ENCODE results near the gene NAA50. TPM values are rescaled to one million over a fixed set of nuclear protein-coding genes. Genes with fewer than 3 reads are reported as not detected.

NAA50 gene
- total and polyA plus RNA-seq, 2 of the 13 experiments (the other 11 are each of a cell fraction or from before 2014, with no cell fraction given): 30.2 to 233 TPM

- TF ChIP-seq TCF7L2 (IDR thresholded peaks at IDR 0.05; ENCODE audit: low read depth, low read length): no peak
- TF ChIP-seq IKZF5 (CRISPR knock-in tag; IDR thresholded peaks at IDR 0.05): peak; percentile 29; the same call in 1 of the 2 replicates
- TF ChIP-seq ZNF737 (CRISPR knock-in tag; IDR thresholded peaks at IDR 0.05; ENCODE audit: borderline replicate concordance): no peak
- TF ChIP-seq SIX1 (CRISPR knock-in tag; IDR thresholded peaks at IDR 0.05; ENCODE audit: borderline replicate concordance): no peak
- peak; percentile 85 for TF ChIP-seq ELF3 (CRISPR knock-in tag; IDR thresholded peaks at IDR 0.05)
- TF ChIP-seq POLR2A (IDR thresholded peaks at IDR 0.05; ENCODE audit: insufficient read depth in 1 of 2, low read depth in 2 of 2, low read length in 2 of 2): 0 out of 4 replicates have a peak, but pooled peaks of 1 of the 2 experiments have one; percentile 10
- TF ChIP-seq PHB2 (IDR thresholded peaks at IDR 0.05; ENCODE audit: partially characterized antibody): no peak
- TF ChIP-seq, protein P1, sequence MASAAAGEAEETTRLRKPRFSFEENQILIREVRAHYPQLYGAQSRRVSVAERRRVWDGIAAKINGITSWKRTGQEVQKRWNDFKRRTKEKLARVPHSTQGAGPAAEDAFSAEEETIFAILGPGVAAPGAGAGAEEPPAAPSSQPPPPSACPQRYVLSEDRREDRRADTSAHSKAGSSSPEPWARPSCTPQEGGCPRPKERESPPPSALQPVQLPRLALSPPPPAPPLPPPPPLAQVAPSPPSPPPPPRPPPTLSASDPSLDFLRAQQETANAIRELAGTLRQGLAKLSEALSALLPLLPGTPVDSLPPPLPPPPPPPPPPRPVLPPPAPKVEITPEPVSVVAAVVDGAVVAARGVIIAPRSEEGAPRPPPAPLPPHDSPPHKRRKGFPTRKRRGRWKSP (CRISPR knock-in tag; IDR thresholded peaks at IDR 0.05): no peak
- no peak for TF ChIP-seq KAT8 (CRISPR knock-in tag; IDR thresholded peaks at IDR 0.05)
- TF ChIP-seq, protein P2, sequence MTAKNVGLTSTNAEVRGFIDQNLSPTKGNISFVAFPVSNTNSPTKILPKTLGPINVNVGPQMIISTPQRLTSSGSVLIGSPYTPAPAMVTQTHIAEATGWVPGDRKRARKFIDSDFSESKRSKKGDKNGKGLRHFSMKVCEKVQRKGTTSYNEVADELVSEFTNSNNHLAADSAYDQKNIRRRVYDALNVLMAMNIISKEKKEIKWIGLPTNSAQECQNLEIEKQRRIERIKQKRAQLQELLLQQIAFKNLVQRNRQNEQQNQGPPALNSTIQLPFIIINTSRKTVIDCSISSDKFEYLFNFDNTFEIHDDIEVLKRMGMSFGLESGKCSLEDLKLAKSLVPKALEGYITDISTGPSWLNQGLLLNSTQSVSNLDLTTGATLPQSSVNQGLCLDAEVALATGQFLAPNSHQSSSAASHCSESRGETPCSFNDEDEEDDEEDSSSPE (CRISPR knock-in tag; IDR thresholded peaks at IDR 0.05): no peak; the same call in 1 of the 2 replicates
- no peak for TF ChIP-seq ZSCAN20 (CRISPR knock-in tag; IDR thresholded peaks at IDR 0.05; ENCODE audit: borderline replicate concordance)
- peak; percentile 16 for TF ChIP-seq TAF15 (IDR thresholded peaks at IDR 0.05; ENCODE audit: low read depth, low read length, poor library complexity, severe bottlenecking)
- TF ChIP-seq SIX4 (CRISPR knock-in tag; IDR thresholded peaks at IDR 0.05): no peak
- no peak; the same call in 1 of the 2 replicates for TF ChIP-seq ZNF280B (CRISPR knock-in tag; IDR thresholded peaks at IDR 0.05; ENCODE audit: borderline replicate concordance)
- no peak for TF ChIP-seq SALL2 (CRISPR knock-in tag; IDR thresholded peaks at IDR 0.05)
- no peak for TF ChIP-seq ZNF329 (CRISPR knock-in tag; IDR thresholded peaks at IDR 0.05; ENCODE audit: low read depth)
- TF ChIP-seq ARNT (IDR thresholded peaks at IDR 0.05): no peak
- TF ChIP-seq TEAD3 (CRISPR knock-in tag; optimal IDR thresholded peaks at IDR 0.05; ENCODE audit: borderline replicate concordance): no peak
- no peak for TF ChIP-seq SYNCRIP (IDR thresholded peaks at IDR 0.05; ENCODE audit: insufficient read depth, low read depth, low read length)
- TF ChIP-seq PATZ1 (CRISPR knock-in tag; IDR thresholded peaks at IDR 0.05): no peak; the same call in 1 of the 2 replicates
- TF ChIP-seq ZSCAN21 (CRISPR knock-in tag; IDR thresholded peaks at IDR 0.05; ENCODE audit: borderline replicate concordance): peak; percentile 90
These were observed 901 bp downstream of the NAA50 start (continued) for GRCh38 chr3:113744941-113745755.

Data from HepG2 (cell line).